GM19324 (cell line): Measurements from ENCODE around the gene CENPVL2.
"Not testable (repeated sequence)": the region's sequence is repeated elsewhere in the genome, so short reads cannot be mapped to it uniquely, and the experiment has no call there.

Experiments used
- ATAC-seq: cut with Tn5 transposase; IDR thresholded peaks from one replicate; pipeline ENCODE4 v1.9.1; 2021; ENCODE audit warnings: mild to moderate bottlenecking, moderate library complexity; ENCODE audit not compliant: unreplicated experiment, low FRiP score

Gene CENPVL2

DNA sequence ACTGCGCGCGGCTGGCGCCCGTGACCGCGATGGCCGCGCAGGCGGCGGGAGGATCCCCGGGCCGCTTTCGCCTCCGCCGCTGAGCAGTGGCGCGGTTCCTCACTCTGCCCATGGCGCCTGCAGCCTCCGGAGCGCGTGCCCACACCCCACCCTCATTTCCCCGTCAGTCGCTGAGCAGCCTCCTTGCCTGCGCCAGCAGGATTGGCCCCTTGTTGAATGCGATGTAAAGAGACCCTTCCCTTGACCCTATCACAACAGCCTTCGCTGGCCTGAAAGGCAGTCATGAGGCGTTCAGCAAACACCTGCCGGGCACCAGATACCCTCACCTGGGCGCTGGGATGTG is at the start of gene CENPVL2:
Gene CENPVL2, minus strand, starts transcription at position 112 of the 343 bp plus-strand sequence. Its CDS starts 0 bp downstream, at position 112.
- ATAC-seq: not testable (repeated sequence)

DNA sequence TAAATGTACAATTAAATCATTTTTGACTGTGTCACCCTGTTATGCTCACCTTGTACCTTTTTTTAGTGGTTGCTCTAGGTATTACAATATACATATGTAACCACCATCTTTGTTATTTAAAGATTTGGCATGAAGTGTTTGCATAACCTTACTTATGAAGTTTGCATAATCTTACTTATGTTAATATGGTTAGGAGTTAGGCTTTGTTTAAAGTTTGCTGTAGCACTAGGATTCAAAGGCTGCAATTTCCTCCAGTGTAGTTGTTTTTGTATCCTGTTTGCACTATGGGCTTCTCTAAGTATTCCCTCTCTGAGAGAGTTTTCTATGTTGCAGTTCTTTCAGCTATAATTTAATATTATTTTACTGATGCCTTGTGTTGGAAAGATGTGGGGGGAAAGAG is 45.6 kb upstream of the CENPVL2 start:
- ATAC-seq: no peak

DNA sequence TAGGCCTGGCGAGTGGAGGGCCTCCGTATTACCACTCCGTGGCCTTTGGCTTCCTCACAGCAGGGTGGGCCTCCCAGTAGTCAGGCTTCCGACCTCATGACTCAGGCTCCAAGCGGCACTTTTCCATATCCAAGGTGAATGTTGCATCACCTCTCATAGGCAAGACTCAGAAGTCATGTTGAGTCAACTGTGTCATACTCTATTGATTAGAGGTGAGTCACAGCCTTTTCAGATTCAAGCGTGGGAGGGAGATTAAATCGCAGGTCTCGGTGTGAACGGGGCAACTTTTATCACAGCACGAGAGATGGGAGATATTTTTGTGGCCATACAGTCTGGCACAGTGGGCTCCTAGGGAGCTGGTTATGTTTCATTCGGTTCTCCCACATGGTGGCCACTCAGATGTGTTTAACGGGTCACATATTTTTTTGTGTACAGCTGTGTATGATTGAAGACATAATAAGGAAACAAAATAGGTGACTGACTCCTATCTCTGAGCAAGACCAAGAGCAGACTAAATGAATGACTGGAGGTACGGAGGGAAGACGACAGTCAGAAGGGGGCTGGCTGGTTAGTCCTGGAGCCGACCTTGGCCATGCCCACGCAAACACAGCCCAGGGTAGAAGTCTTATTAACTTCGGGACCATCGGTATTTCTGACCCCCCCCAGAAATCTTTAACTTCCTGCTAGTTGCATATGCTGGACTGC is 30.5 kb upstream of the CENPVL2 start:
- not testable (repeated sequence) for ATAC-seq

DNA sequence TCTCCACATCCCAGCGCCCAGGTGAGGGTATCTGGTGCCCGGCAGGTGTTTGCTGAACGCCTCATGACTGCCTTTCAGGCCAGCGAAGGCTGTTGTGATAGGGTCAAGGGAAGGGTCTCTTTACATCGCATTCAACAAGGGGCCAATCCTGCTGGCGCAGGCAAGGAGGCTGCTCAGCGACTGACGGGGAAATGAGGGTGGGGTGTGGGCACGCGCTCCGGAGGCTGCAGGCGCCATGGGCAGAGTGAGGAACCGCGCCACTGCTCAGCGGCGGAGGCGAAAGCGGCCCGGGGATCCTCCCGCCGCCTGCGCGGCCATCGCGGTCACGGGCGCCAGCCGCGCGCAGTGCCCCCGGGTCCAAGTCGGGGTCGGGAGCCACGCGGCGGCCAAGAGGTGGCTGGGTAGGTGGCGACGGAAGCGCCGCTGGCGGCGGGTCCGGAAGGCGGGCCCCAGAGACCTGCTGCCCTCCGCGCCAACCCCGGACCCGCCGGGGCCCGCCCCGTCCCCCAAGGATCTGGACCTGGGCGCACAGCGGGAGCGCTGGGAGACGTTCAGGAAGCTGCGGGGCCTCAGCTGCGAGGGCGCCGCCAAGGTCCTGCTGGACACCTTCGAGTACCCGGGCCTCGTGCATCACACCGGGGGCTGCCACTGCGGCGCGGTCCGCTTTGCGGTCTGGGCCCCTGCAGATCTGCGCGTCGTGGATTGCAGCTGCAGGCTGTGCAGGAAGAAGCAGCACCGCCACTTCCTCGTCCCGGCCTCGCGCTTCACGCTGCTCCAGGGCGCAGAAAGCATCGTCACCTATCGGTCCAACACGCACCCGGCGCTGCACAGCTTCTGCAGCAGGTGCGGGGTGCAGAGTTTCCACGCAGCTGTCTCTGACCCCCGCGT is 27.9 kb upstream of the CENPVL2 start, which contains the start of gene CENPVL1:
Gene CENPVL1, plus strand, starts transcription at position 236 of the 888 bp plus-strand sequence. Its CDS starts 0 bp downstream, at position 236.
- ATAC-seq: not testable (repeated sequence)

DNA sequence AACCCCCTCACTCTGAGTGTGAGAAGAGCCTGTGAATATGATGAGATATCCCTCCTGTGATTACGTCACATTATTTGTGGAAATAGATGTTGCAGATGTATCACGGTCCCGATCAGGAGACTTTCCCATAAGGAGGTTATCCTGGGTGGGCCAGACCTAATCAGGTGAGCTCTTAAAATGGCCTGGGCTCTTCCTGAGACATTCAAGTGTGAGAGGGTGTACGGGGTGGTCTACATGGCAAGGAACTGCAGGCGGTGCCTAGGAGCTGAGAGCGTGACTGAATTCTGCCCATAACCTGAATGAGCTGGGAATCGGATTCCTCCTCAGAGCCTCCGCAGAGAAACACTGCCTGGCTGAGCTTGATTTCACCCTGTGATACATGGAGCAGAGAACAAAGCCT is 14.8 kb upstream of the CENPVL2 start:
- ATAC-seq: no peak

DNA sequence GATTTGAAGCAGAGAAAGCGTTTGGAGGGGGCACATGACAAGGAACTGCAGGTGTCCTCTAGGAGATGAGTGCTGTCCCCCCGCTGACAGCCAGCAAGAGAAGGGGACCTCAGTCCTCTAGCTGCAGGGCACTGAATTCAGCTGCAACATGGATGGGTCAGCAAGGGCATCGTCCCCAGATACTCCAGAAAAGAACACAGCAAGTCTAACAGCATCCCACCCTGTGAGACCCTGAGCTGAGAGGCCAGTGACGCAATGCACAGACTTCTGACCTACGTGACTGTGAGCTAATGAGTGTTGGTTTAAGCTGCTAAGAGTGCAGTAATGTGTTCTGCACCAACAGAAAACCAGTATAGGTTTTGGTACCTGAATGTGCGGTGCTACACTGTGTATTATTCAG is 11.6 kb upstream of the CENPVL2 start:
- no peak for ATAC-seq

DNA sequence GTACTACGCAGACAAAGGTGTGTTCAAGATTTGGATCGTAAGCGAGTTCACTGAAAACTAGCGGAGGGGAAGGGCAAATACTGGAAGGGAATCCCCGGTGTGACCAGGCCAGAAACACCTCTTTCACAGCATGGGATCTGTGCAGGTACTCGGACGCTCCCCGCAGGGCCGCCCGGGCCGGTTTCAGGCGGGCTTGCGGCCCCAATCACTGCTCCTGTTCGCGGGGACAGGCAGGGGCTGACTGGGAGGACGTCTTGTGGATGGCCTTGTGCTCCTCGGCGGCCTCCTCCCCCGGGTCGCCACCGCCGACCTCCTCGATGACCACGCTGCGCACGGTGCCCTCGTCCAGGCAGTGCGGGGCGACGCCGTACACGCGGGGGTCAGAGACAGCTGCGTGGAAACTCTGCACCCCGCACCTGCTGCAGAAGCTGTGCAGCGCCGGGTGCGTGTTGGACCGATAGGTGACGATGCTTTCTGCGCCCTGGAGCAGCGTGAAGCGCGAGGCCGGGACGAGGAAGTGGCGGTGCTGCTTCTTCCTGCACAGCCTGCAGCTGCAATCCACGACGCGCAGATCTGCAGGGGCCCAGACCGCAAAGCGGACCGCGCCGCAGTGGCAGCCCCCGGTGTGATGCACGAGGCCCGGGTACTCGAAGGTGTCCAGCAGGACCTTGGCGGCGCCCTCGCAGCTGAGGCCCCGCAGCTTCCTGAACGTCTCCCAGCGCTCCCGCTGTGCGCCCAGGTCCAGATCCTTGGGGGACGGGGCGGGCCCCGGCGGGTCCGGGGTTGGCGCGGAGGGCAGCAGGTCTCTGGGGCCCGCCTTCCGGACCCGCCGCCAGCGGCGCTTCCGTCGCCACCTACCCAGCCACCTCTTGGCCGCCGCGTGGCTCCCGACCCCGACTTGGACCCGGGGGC is 567 bp downstream of the CENPVL2 start:
- ATAC-seq: not testable (repeated sequence)

DNA sequence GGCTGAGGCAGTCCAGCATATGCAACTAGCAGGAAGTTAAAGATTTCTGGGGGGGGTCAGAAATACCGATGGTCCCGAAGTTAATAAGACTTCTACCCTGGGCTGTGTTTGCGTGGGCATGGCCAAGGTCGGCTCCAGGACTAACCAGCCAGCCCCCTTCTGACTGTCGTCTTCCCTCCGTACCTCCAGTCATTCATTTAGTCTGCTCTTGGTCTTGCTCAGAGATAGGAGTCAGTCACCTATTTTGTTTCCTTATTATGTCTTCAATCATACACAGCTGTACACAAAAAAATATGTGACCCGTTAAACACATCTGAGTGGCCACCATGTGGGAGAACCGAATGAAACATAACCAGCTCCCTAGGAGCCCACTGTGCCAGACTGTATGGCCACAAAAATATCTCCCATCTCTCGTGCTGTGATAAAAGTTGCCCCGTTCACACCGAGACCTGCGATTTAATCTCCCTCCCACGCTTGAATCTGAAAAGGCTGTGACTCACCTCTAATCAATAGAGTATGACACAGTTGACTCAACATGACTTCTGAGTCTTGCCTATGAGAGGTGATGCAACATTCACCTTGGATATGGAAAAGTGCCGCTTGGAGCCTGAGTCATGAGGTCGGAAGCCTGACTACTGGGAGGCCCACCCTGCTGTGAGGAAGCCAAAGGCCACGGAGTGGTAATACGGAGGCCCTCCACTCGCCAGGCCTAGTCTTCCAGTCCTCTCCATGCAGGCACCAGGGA is 2.8 kb downstream of the CENPVL2 start:
- ATAC-seq: not testable (repeated sequence)

DNA sequence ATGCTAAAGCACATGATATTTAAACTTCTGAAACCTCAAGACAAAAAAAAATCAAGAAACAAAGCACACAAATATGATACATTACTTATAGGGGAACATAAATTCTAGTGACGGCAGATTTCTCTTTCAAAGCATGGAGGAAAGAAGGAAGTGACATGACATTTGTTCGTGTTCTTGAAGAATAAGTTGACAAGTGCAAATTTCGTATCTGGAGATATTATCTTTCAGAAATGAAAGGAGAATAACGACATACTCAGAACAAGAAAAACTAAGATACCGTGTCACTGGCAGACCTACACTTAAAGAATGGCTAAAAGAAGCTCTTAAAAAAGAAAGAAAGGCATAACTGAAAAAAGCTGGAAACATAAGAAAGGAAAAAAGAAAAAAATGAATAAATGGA is 16.6 kb downstream of the CENPVL2 start:
- no peak for ATAC-seq

DNA sequence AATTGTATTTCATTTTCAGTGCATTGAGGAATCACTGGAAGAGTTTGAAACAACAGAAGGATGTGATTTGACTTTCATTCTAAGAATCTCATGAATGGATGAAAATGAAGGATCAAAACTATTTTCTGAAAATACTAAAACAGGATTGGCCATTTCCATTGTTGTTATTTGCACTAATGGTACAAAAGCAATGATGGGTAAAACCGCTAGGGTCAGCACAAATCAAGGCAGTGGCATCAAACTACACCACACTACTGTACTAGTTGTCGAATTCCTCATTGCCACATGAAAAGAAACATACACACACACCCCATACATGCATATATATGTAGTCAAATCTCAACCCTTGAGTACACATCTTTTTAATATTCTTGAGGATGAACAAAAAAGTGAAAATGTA is 39.3 kb downstream of the CENPVL2 start:
- ATAC-seq: no peak

DNA sequence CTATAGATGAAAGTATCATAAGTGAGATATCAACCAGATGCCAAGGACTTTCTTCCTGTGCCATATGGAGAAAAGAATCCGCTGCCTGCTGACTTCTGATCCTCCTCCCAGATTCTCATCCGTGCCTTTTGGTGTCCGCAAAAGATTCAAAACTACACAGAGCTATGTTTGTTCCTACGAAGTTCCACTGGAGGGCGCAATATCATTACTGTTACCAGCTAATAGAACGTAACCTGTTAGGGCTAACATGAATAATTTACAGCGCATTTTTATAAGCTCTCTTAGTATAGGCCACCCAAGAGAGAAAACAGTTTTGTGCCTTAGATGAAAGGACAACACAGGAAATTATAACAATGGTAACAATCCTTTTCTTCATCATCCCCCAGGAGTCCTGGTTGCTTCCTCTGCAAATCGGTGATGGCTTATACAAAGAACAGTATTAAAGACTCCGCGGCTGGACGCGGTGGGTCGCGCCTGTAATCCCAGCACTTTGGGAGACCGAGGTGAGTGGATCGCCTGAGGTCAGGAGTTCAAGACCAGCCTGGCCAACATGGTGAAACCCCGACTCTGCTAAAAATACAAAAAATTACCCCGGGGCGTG is 41.1 kb downstream of the CENPVL2 start:
- ATAC-seq: no peak

DNA sequence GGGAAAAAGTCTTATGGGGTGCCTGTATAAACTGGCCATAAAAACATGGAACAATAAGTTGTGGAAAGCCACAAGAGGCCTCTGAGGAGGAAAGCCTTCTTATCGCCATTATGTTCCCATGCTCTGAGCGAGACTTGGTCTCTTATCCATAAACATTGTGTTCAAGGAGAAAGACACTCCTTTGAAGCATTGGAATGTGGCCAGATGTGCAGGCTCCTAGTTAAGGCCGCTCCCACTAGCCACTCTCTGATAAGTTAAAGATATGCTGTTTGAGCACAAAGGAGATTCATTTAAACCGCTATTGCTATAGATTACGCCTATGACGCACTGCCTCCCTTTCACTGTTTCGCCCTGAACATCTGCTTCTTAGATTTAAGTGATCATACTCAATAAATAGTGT is 46.1 kb downstream of the CENPVL2 start:
- not testable (repeated sequence) for ATAC-seq
